ENCODE measurements around the gene MBD4. TPM values are rescaled to one million over a fixed set of nuclear protein-coding genes. Genes with fewer than 3 reads are reported as not detected.

The MBD4 gene
- total and polyA plus RNA-seq, 11 donors: 10.8 to 42.3 (median 20.6) TPM

DNA sequence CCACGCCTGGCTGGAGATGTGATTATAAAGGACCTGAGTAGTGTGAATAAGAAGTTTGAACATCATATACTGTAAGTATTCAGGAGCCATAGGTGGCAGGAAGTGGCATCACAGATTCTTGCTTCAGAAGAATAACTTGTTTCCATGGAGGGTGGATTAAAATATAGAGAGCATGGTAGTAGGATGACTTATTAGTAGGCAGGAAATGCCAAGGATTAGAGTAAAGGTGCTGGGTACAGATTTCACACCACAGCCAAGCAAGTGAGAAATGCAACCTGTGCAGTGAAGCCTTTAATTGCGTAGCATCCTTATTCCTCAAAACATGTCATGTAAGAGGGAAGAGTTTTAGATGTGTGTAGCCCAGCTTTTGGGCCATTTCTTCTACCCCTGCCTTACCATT lies 31.1 kb upstream of the MBD4 start:
- Histone ChIP-seq H3K27ac (no peak overlapping the region), H3K9me3 (no peaks in the 10 kb centered on the region), H3K4me1 (peaks cover 0 to 21% (median 13%) of the 10 kb centered on the region in 12 donors), H3K36me3 (peaks cover 0 to 40% (median 21%) of the 10 kb centered on the region in 9 donors), H3K4me3 (no peak overlapping the region), H3K27me3 (no peaks in the 10 kb centered on the region)
- DNase-seq: no peak
- intact Hi-C loops (cut with DNase I): loop anchor here in 1 of 10 donors (10.0 kb wide), 1 partner anchor 86 kb away; no protein-coding TSS in a partner anchor
- no peak for TF ChIP-seq POLR2A (IDR thresholded peaks at IDR 0.05)
- TF ChIP-seq, protein P1, sequence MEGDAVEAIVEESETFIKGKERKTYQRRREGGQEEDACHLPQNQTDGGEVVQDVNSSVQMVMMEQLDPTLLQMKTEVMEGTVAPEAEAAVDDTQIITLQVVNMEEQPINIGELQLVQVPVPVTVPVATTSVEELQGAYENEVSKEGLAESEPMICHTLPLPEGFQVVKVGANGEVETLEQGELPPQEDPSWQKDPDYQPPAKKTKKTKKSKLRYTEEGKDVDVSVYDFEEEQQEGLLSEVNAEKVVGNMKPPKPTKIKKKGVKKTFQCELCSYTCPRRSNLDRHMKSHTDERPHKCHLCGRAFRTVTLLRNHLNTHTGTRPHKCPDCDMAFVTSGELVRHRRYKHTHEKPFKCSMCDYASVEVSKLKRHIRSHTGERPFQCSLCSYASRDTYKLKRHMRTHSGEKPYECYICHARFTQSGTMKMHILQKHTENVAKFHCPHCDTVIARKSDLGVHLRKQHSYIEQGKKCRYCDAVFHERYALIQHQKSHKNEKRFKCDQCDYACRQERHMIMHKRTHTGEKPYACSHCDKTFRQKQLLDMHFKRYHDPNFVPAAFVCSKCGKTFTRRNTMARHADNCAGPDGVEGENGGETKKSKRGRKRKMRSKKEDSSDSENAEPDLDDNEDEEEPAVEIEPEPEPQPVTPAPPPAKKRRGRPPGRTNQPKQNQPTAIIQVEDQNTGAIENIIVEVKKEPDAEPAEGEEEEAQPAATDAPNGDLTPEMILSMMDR (IDR thresholded peaks at IDR 0.05): no peak
- 91 to 99% (median 97%) methylated on average over 2 of the region's 2 CpGs for WGBS, 4 donors
- ATAC-seq: no peak

DNA sequence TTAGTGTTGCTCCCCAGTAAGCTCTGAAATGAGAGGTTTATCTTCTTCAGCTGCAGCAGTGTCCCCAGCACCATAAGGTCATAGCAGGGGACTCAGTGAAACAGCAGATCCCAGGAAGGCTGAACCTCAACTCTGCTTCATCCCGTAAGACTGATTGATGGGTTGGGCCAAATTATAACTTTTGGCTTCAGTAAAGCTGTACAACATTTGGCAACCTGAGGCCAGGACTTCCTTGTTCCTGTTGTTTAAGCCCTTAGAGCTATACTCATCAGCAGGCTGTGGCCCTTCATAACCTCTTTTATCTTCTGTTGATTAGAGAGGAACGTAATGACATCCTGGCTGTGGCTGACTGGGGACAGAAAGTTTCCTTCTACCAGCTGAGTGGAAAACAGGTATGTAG lies 29.3 kb upstream of the MBD4 start:
- Histone ChIP-seq H3K36me3 (peaks cover 0 to 45% (median 21%) of the 10 kb centered on the region in 9 donors), H3K27ac (peak overlapping the region; percentile 31 to 86 (median 64)), H3K4me3 (no peak overlapping the region), H3K27me3 (no peaks in the 10 kb centered on the region), H3K9me3 (no peaks in the 10 kb centered on the region), H3K4me1 (peaks cover 0 to 21% (median 13%) of the 10 kb centered on the region in 12 donors)
- 17 to 29% (median 21%) methylated on average over 2 of the region's 2 CpGs for WGBS, 4 donors
- intact Hi-C loops (cut with DNase I): no loop called here
- DNase-seq (peak in 3 of 5 donors; percentile 25 to 66 (median 26)), ATAC-seq (peak; percentile 93 to 95 (median 94))
- TF ChIP-seq, protein P1 (IDR thresholded peaks at IDR 0.05): no peak
- TF ChIP-seq POLR2A (IDR thresholded peaks at IDR 0.05): no peak

DNA sequence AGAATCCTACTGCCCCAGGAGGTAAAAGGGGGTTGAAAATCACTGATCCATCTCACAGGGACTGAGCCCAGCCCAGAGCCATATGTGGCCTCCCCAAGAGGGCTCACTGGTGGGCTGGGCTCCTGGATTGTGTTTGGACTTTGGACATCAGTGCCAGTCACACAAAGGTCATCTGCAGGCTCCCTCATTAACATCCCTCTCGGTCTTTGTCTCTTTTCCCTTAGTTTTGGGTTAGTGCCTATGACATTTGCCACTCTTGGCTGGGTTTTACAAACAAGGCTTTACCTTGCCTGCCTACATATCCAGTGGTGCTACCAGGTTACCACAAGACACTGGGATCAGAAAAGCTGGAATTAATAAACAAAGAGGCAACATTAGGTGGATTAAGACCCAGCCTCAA lies 28.2 kb upstream of the MBD4 start:
- peak overlapping the region in 4 of 12 donors; percentile 56 to 86 (median 66) for H3K27ac ChIP-seq
- H3K4me1 ChIP-seq: peaks cover 0 to 23% (median 13%) of the 10 kb centered on the region in 12 donors
- ATAC-seq (no peak), DNase-seq (no peak)
- H3K9me3 ChIP-seq: no peaks in the 10 kb centered on the region
- intact Hi-C loops (cut with DNase I): no loop called here
- 67 to 95% (median 87%) methylated on average over 1 of the region's 1 CpG for WGBS, 4 donors
- H3K4me3 ChIP-seq: no peak overlapping the region
- TF ChIP-seq, protein P1 (IDR thresholded peaks at IDR 0.05): no peak
- no peak for TF ChIP-seq POLR2A (IDR thresholded peaks at IDR 0.05)
- peaks cover 0 to 55% (median 30%) of the 10 kb centered on the region in 9 donors for H3K36me3 ChIP-seq
- H3K27me3 ChIP-seq: no peaks in the 10 kb centered on the region

DNA sequence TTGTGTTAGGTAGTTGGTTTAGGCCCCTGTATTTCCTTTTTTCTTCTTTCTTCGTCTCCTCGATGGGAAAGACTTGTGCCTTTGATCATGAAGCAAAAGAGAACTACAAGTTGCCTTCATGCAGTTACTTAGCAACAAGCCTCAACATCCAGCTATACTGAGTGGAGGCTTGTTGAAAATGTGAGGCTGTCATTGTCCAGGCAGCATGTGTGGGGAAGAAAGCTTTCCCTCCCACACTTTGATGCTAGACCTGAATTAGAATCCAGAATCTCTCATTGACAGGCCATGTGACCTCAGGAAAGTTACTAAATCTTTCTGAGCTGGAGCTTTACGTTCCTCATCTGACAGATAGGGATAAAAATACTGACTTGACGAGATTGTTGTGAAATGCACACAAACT lies 24.0 kb upstream of the MBD4 start:
- ATAC-seq: no peak
- Histone ChIP-seq H3K9me3 (no peaks in the 10 kb centered on the region), H3K36me3 (peaks cover 0 to 50% (median 25%) of the 10 kb centered on the region in 9 donors), H3K4me3 (no peak overlapping the region), H3K27me3 (no peaks in the 10 kb centered on the region), H3K27ac (peak overlapping the region in 1 of 12 donors; percentile 26), H3K4me1 (peaks cover 0 to 27% (median 9%) of the 10 kb centered on the region in 12 donors)
- TF ChIP-seq, protein P1 (IDR thresholded peaks at IDR 0.05): no peak
- no peak for TF ChIP-seq POLR2A (IDR thresholded peaks at IDR 0.05)
- no peak for DNase-seq
- WGBS, 4 donors: 72 to 76% (median 74%) methylated on average over 4 of the region's 4 CpGs
- intact Hi-C loops (cut with DNase I): loop anchor here in 1 of 10 donors (2.0 kb wide), 1 partner anchor 41 kb away; no protein-coding TSS in a partner anchor
